Gastroesophageal sphincter (tissue), 4 donors: ENCODE results near the gene ADAM19. TPM values are rescaled to one million over a fixed set of nuclear protein-coding genes. Genes with fewer than 3 reads are reported as not detected.

ENCODE experiments used
- ATAC-seq: fragments of 150-250 bp; one replicate; pipeline ENCODE4 v1.9.1; 2016; ENCODE audit warnings: mild to moderate bottlenecking, moderate library complexity
- H3K27ac ChIP-seq, 4 donors: fragments of 200-600 bp; sonication (generic) in 3 of 4; 1 replicate in 3 of 4; 2 replicates in 1 of 4; pipeline ENCODE4 v1.5.1; 2016 to 2019
- H3K27me3 ChIP-seq: fragments of 200-600 bp; sonication (generic); one replicate; pipeline ENCODE4 v1.5.1; 2019
- H3K36me3 ChIP-seq, 2 donors: fragments of 200-600 bp; sonication (generic); one replicate each; pipeline ENCODE4 v1.5.1; 2019; ENCODE audit warnings: control low read depth in 1 of 2
- H3K4me1 ChIP-seq, 3 donors: fragments of 200-600 bp; sonication (generic); 1 replicate in 2 of 3; 2 replicates in 1 of 3; pipeline ENCODE4 v1.5.1; 2016 to 2019; ENCODE audit warnings: control low read depth in 2 of 3
- H3K4me3 ChIP-seq, 2 donors: fragments of 200-600 bp; sonication (generic); one replicate each; pipeline ENCODE4 v1.5.1; 2019; ENCODE audit warnings: mild to moderate bottlenecking in 1 of 2, moderate library complexity in 1 of 2
- H3K9me3 ChIP-seq, 3 donors: fragments of 200-600 bp; sonication (generic); one replicate each; pipeline ENCODE4 v1.5.1; 2017 to 2019; ENCODE audit warnings: control low read depth in 2 of 3
- CTCF ChIP-seq, 4 experiments: fragments of 200-600 bp in 2 of 4; fragments of 450-650 bp in 2 of 4; sonication (generic) in 1 of 4; IDR thresholded peaks; one replicate each; pipeline ENCODE4 v1.5.1; 2017 to 2019; ENCODE audit warnings: antibody characterized with exemption in 4 of 4, mild to moderate bottlenecking in 2 of 4, moderate library complexity in 2 of 4
- EP300 ChIP-seq: sonication (generic); formaldehyde crosslinking; IDR thresholded peaks from one replicate; pipeline ENCODE4 v1.6.1; 2017; ENCODE audit warnings: antibody characterized with exemption, mild to moderate bottlenecking
- POLR2A ChIP-seq, 2 donors: fragments of 450-650 bp; IDR thresholded peaks; one replicate each; pipeline ENCODE4 v1.6.1; 2017; ENCODE audit warnings: antibody characterized with exemption in 2 of 2, mild to moderate bottlenecking in 2 of 2, moderate library complexity in 1 of 2
- POLR2AphosphoS5 ChIP-seq: sonication (generic); formaldehyde crosslinking; IDR thresholded peaks from one replicate; pipeline ENCODE4 v1.6.1; 2017; ENCODE audit warnings: antibody characterized with exemption
- WGBS, 2 donors: methylation state at CpG; one replicate each; pipeline ENCODE4 v1.1.5; 2018; ENCODE audit warnings: low coverage in 1 of 2; 5-methylcytosine and 5-hydroxymethylcytosine counted together
- total RNA-seq, 4 donors: library from RNA; depleted of rRNA; stranded (reverse); fragments of >200 nt; gene quantifications; one replicate each; pipeline ENCODE4 v1.1.0, GENCODE V29; 2016

Gene ADAM19
- total RNA-seq, 4 donors from 2014 or later = 19.3 to 38.5 (median 31.2) TPM

GRCh38 chr5:157549954-157550549 lies 25.5 kb downstream of the ADAM19 start:
- WGBS, 2 donors = 36 to 53% methylated on average over 5 of the region's 5 CpGs
- Histone ChIP-seq H3K27me3 (no peaks in the 10 kb centered on the region), H3K9me3 (no peaks in the 10 kb centered on the region), H3K4me1 (peaks cover 32 to 80% (median 36%) of the 10 kb centered on the region in 3 donors), H3K36me3 (no peaks in the 10 kb centered on the region), H3K4me3 (no peak overlapping the region), H3K27ac (peak overlapping the region; percentile 75 to 91 (median 84))
- TF ChIP-seq CTCF (IDR thresholded peaks at IDR 0.05) = no peak
- TF ChIP-seq POLR2A (IDR thresholded peaks at IDR 0.05) = no peak
- no peak for TF ChIP-seq EP300
- TF ChIP-seq POLR2AphosphoS5 = peak; percentile 76
- ATAC-seq = no peak

GRCh38 chr5:157549283-157549629 lies 26.3 kb downstream of the ADAM19 start:
- Histone ChIP-seq H3K27me3 (no peaks in the 10 kb centered on the region), H3K9me3 (no peaks in the 10 kb centered on the region), H3K36me3 (no peaks in the 10 kb centered on the region), H3K4me1 (peaks cover 27 to 80% (median 36%) of the 10 kb centered on the region in 3 donors), H3K4me3 (no peak overlapping the region), H3K27ac (peak overlapping the region; percentile 75 to 91 (median 84))
- TF ChIP-seq POLR2AphosphoS5 (no peak), EP300 (no peak), CTCF (IDR thresholded peaks at IDR 0.05) (no peak), POLR2A (IDR thresholded peaks at IDR 0.05) (no peak)
- WGBS, 2 donors = 52 to 65% methylated on average over 3 of the region's 3 CpGs
- ATAC-seq = no peak

- TF ChIP-seq POLR2AphosphoS5 (peak; percentile 98), EP300 (no peak)
- H3K27me3 ChIP-seq = no peaks in the 10 kb centered on the region
- WGBS, 2 donors = 56 to 84% methylated on average over 3 of the region's 4 CpGs
- peak overlapping the region; percentile 75 to 91 (median 84) for H3K27ac ChIP-seq
- ATAC-seq = peak; percentile 87
- no peak overlapping the region for H3K4me3 ChIP-seq
- no peaks in the 10 kb centered on the region for H3K36me3 ChIP-seq
- peaks cover 25 to 80% (median 32%) of the 10 kb centered on the region in 3 donors for H3K4me1 ChIP-seq
- no peaks in the 10 kb centered on the region for H3K9me3 ChIP-seq
Observed at GRCh38 chr5:157548513-157549282, 26.9 kb downstream of the ADAM19 start.

- Histone ChIP-seq H3K27me3 (no peaks in the 10 kb centered on the region), H3K36me3 (no peaks in the 10 kb centered on the region), H3K9me3 (no peaks in the 10 kb centered on the region), H3K4me3 (no peak overlapping the region), H3K4me1 (peaks cover 25 to 82% (median 32%) of the 10 kb centered on the region in 3 donors), H3K27ac (peak overlapping the region; percentile 75 to 91 (median 84))
- no peak for TF ChIP-seq POLR2AphosphoS5
- no peak for TF ChIP-seq POLR2A (IDR thresholded peaks at IDR 0.05)
- no peak for TF ChIP-seq EP300
- TF ChIP-seq CTCF (IDR thresholded peaks at IDR 0.05) = no peak
- ATAC-seq = no peak
- 40 to 47% methylated on average over 2 to 3 of the region's 3 CpGs for WGBS, 2 donors
Observed at GRCh38 chr5:157547941-157548512, 27.5 kb downstream of the ADAM19 start.

GRCh38 chr5:157546456-157547100 lies 29.0 kb downstream of the ADAM19 start:
- no peaks in the 10 kb centered on the region for H3K9me3 ChIP-seq
- H3K36me3 ChIP-seq = no peaks in the 10 kb centered on the region
- ATAC-seq = no peak
- no peak overlapping the region for H3K4me3 ChIP-seq
- H3K4me1 ChIP-seq = peaks cover 35 to 97% (median 37%) of the 10 kb centered on the region in 3 donors
- 33 to 34% methylated on average over 4 to 5 of the region's 6 CpGs for WGBS, 2 donors
- no peaks in the 10 kb centered on the region for H3K27me3 ChIP-seq
- TF ChIP-seq POLR2AphosphoS5 (peak; percentile 29), POLR2A (IDR thresholded peaks at IDR 0.05) (no peak)
- peak overlapping the region; percentile 75 to 91 (median 84) for H3K27ac ChIP-seq
